Stimulated activated CD8-positive, alpha-beta memory T cell treated with anti-CD3 and anti-CD28 coated beads, Interleukin-12 subunit alpha, Interleukin-12 subunit beta, amount 100 ng/mL, for 24 hours (primary cell): ENCODE measurements around the gene COPA.

Experiments used
- DNase-seq: peaks from one replicate; pipeline ENCODE4 v3.0.0-alpha.2; 2020; ENCODE audit errors: extremely low read depth

Gene COPA

DNA sequence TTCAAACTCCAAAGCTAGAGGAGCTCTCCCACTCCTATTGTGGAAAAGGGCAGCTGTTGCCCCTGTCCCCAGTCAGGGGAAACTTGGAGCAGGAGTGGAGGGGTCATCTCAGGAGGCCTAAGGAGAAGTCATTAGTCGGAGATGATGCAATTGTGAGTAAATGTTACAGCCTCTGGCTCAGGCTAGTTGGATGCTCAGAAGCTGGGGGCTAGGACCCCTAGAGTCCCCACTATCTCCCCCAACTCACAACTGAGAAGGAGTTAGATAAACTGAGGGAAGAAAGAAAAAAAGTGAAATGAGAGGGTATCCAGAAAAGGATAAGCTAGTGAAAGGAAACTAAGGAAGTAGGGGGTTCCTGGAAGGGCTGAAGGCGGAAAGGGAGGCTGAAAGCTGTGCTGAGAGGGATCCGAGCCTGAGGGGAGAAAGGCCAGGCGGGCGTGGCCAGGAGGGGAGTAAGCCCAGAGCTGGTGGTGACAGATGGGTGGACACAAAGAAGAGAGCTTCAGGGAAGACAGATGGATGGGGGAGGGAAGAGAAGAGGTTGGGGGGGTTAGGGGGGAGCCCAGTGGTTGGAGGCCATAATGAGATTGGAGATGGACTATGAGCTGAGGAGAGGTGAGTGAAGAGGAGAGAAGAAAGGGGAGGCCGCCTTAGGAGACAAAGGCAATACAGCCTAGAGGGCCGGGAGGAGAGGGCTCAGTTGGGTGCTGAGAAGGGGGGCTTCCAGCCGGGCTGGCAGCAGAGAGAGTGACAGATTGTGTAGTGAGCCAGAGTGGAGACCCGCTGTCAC lies 19.3 kb upstream of the COPA start:
- no peak for DNase-seq

GRCh38 chr1:160361814-160362167 lies 18.7 kb upstream of the COPA start:
- no peak for DNase-seq

- no peak for DNase-seq
Observed at GRCh38 chr1:160361199-160361598, 18.1 kb upstream of the COPA start.

GRCh38 chr1:160360227-160360695 lies 17.2 kb upstream of the COPA start:
- no peak for DNase-seq

DNA sequence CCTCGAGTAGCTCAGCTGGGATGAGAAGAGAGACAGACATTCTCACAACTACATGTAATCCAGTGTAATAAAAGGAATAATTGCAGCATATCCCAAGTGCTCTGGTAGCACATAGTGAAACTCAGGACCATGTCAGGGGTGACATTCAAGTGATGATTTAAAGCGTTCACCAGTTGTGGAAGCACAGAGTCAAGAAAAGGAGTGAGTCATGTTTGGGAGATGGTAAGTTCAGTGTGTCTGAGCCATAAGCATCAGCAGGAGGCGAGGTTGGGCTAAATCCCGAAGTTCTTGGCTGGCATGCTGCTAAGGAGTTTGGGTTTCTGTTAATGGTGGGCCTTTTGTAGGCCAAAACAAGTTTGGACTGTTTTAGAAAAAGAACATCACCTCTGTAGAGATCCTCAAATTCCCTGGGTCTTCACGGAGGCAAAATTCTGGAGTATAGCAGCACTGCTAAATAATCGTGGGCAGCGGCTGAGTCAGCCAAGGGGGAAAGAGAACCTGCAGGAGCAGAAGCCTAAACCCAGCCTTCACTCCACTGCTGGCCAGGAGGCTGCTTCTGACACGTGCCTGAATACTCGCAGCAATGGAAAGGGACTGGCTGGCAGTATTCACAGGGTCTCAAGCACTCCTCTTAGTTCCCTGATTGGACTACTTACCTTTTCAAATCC lies 16.6 kb upstream of the COPA start:
- no peak for DNase-seq

DNA sequence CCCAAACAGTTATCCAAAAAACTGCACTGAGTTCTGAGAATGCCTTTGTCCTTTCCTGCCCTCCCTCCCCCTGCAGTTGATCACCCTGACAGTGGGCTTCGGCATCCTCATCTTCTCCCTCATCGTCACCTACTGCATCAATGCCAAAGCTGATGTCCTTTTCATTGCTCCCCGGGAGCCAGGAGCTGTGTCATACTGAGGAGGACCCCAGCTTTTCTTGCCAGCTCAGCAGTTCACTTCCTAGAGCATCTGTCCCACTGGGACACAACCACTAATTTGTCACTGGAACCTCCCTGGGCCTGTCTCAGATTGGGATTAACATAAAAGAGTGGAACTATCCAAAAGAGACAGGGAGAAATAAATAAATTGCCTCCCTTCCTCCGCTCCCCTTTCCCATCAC lies 15.0 kb upstream of the COPA start:
- DNase-seq: no peak

DNA sequence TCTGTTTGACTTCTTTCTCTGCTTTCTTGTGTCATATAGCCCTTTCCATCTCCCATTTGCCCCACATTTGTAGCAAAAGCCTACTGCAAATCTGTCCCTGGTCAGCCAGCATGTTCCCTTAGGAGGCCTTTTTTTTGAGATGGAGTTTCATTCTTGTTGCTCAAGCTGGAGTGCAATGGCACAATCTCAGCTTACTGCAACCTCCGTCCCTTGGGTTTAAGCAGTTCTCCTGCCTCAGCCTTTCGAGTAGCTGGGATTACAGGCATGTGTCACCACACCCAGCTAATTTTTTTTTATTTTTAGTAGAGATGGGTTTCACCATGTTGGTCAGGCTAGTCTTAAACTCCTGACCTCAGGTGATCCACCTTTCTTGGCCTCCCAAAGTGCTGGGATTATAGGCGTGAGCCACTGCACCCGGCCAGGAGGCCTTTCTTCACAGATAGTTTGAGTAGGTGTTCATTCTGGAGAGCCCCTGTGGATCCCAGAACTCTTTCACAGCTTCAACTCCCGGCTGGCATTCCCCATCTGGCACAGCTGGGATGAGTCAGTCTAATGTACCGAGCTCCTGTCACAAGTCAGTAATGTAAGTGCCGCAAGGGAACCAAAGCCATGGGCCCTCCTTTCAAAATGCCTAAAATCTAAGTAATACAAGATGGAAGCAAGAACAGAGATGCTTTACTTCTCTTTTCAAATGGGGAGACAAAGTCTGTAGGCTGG lies 14.4 kb upstream of the COPA start:
- no peak for DNase-seq

- no peak for DNase-seq
Observed at GRCh38 chr1:160354388-160354985, 11.4 kb upstream of the COPA start.

DNA sequence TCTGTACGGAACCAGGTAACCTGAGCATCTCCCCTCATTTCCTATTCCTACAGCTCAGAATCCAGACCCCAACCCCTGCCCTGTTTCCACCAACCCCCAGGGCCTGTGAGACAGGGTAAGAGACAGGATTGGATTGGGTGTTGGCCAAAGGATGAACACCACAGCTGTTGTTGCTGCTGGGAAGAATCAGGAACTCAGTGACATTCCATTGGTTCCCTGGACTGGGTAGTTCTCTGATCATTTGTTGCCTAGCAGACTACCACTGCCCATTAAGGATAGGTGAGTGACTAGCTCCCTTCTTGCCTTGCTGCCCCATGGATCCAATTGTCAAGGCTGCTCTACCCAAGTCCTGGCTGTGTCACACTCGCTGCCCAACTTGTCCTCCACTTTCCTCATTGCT lies 10.2 kb upstream of the COPA start:
- DNase-seq: no peak

GRCh38 chr1:160352555-160352954 lies 9.5 kb upstream of the COPA start:
- DNase-seq: no peak

- DNase-seq: no peak
Observed at GRCh38 chr1:160351629-160352028, 8.6 kb upstream of the COPA start.

- no peak for DNase-seq
Observed at GRCh38 chr1:160346958-160347357, 3.9 kb upstream of the COPA start.

DNA sequence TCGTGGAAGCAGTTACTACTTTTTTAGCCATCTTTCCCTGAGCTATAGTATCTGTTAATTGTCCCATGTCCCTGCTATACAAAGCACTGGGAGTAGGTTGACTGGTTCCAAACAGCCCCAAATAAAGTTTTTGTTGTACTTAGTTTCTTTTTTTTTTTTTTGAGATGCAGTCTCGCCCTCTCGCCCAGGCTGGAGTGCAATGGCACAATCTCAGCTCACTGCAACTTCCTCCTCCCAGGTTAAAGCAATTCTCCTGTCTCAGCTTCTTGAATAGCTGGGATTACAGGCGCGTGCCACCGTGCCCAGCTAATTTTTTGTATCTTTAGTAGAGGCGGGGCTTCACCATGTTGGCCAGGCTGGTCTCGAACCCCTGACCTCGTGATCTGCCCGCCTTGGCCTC lies 3.4 kb upstream of the COPA start:
- no peak for DNase-seq

GRCh38 chr1:160344936-160345335 lies 1.9 kb upstream of the COPA start:
- DNase-seq: no peak

DNA sequence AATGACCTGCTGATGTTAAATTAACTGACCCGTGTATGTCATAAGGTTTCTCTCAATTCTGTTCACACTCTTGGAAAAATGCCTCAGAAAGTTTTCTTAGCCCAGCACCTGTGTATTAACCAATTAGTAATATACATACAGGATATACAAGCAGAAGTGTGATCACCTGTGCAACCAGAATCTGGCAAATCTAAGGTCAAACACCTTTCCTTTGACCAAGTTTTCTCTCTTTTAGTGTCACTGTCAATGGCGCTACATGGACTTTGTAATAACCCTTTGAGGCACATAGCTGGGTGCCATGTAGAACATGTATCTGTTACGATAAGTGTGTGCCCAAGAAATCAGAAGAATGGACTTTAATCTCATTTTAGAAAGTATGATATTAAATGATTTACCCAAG lies 1.2 kb upstream of the COPA start:
- no peak for DNase-seq

GRCh38 chr1:160342526-160342925 lies 524 bp downstream of the COPA start:
- DNase-seq: no peak

DNA sequence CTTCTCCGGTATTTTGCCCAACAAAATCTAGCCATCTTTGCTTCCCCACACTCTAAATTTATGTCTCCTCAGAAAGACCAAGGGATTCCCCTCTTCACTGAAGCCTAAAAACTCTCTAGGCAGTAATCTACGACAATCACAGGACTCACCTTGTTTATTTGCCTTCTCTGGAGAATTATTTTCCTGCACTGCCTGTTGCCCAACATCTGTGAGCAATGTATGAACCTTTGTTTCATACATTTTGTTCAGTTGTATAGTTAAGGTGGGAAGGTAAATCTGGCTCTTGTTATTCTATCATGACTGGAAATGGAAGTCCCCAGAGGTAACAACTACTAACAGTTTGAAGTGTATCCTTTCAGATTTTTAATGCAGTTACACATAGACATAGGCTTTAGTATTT lies 2.2 kb downstream of the COPA start:
- DNase-seq: no peak

GRCh38 chr1:160340146-160340545 lies 2.9 kb downstream of the COPA start:
- no peak for DNase-seq

- DNase-seq: no peak
Observed at GRCh38 chr1:160338580-160338979, 4.5 kb downstream of the COPA start.

GRCh38 chr1:160332516-160332915 lies 10.5 kb downstream of the COPA start:
- no peak for DNase-seq

DNA sequence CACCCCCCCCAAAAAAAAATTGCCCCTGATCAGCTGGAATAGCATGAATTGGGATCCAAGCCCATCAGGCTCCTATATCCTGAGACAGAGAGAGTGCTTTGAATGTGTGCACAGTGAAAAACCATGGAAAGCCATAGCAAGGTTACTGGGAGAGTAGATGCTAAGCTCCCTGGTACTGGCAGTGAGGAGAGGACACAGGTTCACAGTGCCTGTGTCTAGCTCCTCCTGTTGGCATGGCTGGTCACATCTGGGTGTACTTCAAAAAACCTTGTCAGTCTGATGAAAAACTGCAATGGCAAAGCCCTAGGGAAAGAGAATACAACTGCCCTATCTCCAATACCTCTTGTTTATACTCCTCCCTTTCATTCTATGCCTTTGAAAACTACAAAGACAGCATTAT lies 12.9 kb downstream of the COPA start:
- DNase-seq: no peak

DNA sequence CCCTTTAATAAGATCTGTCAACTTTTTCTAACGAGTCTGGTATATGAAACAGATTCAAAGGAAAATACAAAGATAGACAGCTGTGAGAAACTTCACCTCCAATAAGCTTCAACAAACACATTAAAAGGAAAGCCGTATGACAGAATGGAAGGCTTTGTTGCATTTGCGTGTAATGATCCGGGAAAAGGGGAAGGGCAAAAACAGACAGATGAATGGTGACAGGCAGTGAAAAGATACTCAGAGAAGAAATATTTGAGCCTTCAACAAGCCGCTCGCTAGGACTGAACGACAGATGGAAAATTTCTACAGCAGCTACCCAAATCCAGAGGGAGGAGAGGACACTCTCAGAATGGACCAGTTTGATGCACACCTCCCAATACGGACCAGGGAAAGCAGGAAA lies 14.9 kb downstream of the COPA start:
- no peak for DNase-seq

DNA sequence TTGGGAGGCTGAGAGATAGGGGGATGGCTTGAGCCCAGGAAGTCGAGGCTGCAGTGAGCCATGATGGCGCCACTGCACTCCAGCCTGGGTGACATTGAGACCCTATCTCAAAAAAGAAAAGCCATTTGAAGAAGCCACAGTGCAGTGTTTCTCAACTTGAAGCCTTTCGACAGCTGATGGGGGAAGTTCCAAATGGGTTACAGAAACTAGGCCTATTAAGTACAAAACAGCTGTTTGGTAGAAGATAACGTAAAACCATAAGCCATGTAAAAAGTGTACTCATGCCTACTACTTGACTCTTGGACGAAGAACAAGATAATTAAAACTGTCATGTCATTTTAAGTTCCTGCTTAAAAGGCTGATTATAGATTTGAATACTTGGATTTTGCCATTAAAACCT lies 16.6 kb downstream of the COPA start:
- no peak for DNase-seq
